Posterior vena cava (tissue), 2 donors: Measurements from ENCODE around the gene KPNB1. TPM values are rescaled to one million over a fixed set of nuclear protein-coding genes. Genes with fewer than 3 reads are reported as not detected.

Experiments used
- DNase-seq: peaks from one replicate; pipeline ENCODE4 v3.0.0-alpha.2; 2020; ENCODE audit warnings: low spot score
- intact Hi-C, 2 donors: fragments of 100-400 bp; cut with DNase I; formaldehyde crosslinking; loops; one replicate each; pipeline versions ENCODE4 v1.14.1 to v1.14.2; 2022 to 2023
- total RNA-seq, 2 donors: library from RNA; stranded (reverse); fragmentation: NEBNext Ultra II Directional; extraction: Animal tissue kit (Norgen Biotek cat#: 25700); gene quantifications; one replicate each; pipeline ENCODE4 v1.2.1, GENCODE V29; 2021
- donor health status: DM: yes; HTN: yes; CAD: no.
- donor health status: DM: yes; HTN: yes; CAD: no.

KPNB1 gene
- total RNA-seq, 2 donors from 2014 or later = 193 to 198 TPM

DNA sequence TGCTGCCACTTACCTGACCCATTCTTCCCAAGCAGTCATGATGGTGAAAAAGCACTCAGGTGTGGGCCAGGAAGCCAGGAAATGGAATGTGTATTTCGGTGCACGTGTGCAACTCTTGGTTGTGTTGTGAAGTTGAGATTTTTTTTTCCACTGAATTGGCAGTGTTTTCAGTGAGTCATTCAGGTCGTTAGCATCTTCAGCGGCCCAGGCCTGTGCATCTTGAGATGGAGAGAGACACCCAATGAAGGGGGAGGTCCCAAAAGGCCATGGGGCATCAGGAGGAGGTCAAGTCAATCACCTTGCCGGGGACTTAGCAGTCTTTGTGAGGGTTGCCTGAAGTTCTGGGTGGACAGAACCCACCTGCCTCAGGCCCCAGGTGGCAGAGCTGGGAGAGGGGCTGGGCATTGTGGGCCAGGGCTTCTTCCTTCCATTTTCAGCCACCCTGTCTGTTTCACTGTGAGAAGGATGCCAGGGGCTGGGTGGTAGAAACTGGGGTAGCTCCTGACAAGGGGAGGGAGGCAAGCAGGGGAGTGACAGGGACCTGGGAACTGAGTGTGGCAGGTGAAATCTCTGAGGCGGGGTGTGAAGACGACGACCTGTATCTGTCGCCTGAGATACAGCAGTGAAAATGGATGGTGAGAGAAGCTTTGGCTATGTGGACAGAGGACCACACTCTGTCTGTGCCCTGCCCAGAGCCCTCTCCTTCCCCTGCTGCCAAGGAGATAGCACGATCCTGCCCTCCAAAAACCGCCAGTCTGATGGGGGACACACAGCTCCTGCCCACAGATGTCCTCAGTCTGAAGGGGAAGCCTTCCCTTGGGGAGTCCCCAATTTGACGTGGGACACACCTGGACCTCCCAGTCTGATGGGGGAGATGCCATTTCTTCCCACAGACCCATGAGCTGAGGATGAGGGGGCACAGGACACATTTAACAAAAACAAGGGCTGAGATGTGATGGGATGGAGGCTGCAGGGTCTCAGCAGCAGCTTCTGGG lies 56.1 kb downstream of the KPNB1 start:
- intact Hi-C loops = no loop called here
- DNase-seq = no peak

DNA sequence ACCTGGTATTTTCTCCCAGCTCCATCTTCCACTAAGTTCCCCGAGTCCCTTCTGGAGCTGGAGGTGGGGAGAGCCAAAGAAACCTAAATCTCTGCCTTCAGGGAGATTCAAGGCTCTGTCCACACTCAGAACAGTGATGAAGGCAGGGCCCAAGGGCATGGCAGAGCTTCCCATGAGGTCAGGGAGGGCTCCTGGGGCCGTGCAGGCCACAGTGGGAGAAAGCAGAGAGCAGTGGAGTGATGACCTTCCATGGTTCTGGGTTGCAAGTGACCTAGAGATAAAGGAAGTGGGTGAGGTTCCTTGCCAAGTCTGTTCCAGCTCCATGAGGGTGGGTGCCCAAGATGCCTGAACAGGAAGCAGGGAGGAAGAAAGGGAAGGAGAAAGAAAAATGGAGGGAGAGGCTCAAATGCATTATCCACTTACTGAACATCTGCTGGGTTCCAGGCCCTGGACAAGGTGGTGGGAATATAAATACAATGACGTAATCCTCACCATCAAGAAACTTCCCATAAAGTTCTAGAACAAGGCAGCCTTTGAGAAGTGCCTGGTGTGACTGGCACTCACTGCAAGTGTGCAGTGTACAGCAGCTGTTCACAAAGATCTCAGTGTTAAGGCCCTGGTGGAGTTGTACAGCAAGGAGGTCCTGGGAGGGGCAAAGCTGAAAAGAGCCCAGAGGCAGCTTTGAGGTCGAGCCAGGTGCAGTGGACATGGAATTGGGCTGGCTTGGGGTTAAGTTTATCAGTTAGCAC lies 57.5 kb downstream of the KPNB1 start:
- no peak for DNase-seq
- intact Hi-C loops = no loop called here

- no peak for DNase-seq
- intact Hi-C loops = no loop called here
These were observed 58.2 kb downstream of the KPNB1 start for GRCh38 chr17:47707884-47708283.

- intact Hi-C loops = no loop called here
- no peak for DNase-seq
These were observed 58.7 kb downstream of the KPNB1 start for GRCh38 chr17:47708312-47708863.

DNA sequence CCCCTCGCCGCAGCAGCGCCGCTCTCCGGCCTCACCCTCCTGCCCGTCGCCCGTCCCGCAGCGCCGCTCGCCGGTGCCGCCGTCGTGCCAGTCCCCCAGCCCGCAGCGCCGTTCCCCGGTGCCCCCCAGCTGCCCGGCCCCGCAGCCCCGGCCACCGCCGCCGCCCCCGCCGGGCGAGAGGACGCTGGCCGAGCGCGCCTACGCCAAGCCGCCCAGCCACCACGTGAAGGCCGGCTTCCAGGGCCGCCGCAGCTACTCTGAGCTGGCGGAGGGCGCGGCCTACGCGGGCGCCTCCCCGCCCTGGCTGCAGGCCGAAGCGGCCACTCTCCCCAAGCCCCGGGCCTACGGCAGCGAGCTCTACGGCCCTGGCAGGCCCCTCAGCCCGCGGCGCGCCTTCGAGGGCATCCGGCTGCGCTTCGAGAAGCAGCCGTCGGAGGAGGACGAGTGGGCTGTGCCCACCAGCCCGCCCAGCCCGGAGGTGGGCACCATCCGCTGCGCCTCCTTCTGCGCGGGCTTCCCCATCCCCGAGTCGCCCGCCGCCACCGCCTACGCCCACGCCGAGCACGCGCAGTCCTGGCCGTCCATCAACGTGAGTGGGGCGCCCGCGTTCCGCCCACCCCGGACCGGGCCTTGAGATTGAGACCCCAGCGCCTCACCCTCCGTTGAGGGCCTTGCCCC lies 59.3 kb downstream of the KPNB1 start:
- intact Hi-C loops = no loop called here

GRCh38 chr17:47709594-47709993 lies 59.9 kb downstream of the KPNB1 start:
- intact Hi-C loops = no loop called here
- no peak for DNase-seq

More for the DNA sequence above, 59.3 kb downstream of the KPNB1 start:
- no peak for DNase-seq

DNA sequence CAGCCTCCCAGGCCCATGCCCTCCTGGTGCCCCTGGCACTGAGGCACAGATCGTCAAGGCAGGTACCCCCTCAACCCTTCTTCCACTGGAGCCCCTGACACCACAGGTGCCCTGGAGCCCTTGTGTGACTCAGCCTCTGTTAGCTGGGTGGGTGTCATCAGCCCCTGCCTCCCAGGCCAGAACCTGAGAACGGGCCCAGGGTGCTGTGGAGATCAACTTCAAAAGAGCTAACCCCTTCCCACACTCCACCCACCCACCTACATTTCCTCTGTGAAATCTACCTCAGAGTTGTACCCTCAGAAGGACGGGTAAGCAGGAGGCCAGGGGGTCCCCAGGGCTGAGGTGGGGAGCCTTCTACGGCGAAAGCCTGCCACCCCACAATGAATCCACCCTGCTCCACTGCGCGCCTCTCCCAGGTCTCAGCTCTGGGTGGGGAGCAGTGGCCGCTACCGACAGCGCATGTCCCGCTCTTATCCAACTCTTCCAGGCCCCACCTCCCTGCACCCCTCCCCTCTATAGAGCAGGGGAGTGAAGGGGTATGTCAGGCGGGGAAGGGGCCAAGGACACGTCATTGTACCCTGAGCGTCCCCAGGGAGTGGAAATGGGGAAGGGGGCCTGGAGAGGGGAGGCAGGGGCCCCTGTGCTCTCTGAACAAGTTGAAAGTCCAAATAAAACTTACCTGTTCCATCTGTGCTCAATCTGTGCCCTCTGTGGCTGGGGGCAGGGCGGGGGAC lies 61.8 kb downstream of the KPNB1 start:
- intact Hi-C loops = no loop called here
- no peak for DNase-seq

GRCh38 chr17:47712330-47713023 lies 62.8 kb downstream of the KPNB1 start:
- no peak for DNase-seq
- intact Hi-C loops = no loop called here

DNA sequence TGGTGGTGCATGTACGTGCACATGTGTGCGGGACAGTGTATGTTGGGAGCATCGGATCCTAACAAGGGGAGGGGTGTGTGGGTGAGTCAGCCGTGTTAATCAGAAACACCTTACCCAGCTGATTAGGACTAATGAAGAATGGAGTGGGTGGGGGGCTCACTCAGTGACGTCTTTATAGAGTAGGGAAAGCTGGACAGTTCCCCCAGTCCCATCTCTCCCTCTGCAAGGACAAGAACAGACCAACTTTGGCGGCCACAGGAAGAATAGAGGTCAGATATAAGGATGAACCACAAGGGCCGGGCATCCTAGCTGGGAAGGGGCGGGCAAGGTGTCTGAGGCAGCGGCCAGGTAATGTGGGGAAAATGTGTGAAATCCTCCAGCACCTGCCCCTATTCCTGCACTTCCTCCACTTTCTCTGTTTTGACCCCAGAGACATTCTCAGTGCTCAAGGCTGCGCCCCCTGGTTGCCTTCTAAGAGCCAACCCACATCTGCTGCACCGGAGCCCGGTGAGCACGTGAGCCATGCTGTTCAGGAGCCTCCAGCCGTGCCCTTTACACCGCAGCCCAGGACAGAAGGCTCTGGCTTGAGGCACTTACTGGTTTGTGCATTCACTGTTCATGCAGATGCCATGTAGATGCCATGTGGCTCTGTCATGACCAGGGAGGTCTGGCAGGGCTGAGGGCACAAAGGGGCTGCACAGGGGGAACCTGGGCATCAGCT lies 64.4 kb downstream of the KPNB1 start:
- intact Hi-C loops = no loop called here
- no peak for DNase-seq

- DNase-seq = no peak
- intact Hi-C loops = no loop called here
These were observed 65.2 kb downstream of the KPNB1 start for GRCh38 chr17:47714773-47715396.

DNA sequence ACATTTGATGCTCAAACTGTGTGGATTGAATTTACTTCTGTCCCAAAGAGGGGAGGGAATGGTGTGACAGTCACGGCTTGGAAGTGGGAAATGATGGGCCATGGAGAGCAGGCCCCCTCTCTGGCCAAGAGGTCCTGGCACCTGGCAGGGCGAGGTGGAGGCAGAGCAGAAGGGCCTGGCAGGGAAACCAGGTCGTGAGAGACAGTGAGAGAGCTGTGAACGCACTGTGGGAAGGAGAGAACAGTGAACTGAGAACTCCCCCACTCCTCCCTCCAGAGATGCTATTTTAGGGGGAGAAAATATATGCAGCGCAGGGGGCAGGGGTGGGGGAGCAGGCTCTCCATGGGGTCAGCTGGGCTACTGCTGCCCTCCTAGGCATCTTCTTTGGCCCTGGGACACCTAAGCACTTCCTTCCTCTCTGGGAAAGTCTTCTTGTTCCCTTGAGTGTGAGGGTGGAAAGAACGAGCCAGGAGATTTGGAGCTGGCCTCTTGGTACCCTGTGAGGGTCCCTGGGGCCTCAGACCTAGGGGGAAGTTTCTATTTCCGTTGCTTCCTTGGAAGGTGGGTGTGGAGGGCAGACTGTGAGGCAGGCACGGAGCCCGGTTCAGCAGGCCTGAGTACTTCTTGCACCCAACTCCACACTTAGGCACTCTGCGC lies 66.1 kb downstream of the KPNB1 start:
- no peak for DNase-seq
- intact Hi-C loops = no loop called here

DNA sequence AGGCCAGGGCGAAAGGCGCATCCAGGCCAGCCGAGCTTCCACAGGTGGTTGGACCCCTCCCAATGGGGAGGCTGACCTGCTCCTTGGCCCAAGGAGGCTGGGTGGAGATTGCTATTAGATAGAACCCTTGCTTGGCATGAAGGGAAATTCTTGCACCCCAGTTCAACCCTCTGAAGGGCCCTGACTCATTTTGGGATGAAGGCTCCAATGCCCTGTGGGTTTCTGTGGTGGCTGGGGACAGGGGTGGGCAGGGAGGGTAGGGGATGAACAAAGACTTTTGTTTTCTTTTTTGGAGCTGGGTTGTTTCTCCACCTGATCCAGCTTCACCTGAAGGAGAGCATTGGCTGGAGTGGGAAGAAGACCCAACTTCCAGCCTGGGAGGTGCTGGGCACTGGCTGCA lies 66.7 kb downstream of the KPNB1 start:
- no peak for DNase-seq
- intact Hi-C loops = no loop called here

GRCh38 chr17:47717261-47717697 lies 67.6 kb downstream of the KPNB1 start:
- DNase-seq = no peak
- intact Hi-C loops = no loop called here

DNA sequence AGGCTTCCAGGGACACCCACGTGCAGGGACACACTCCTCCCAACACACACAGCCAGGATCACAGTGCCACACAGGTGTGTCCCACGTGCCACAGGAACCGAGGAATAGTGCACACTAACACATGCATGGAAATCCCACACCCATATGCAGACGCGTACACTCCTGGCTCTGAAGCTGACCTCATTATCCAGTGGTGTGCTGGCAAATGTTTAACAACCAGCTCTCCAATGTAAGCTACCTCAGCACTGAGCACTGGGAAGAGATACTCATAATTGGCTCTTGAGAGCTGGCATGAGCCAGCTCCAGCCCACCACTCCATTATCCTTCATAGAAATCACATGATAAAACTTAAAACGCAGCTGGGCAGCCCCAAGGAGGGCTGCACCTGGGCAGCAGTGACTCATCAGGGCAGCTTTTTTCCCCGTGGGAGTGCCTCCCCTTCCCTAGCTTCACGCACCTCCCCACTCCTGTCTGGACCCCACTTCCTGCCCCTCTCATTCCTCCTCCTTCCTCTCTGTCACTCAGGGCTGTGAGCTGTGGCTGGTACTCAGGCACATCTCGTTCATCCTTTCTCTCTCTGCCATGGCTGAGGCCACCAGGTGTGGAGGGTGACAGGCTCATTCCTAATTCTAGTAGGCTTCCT lies 68.4 kb downstream of the KPNB1 start:
- DNase-seq = no peak
- intact Hi-C loops = no loop called here

GRCh38 chr17:47718634-47719405 lies 69.1 kb downstream of the KPNB1 start:
- no peak for DNase-seq
- intact Hi-C loops = no loop called here
